Endothelial cell (in vitro differentiated cells): ENCODE results near the gene NAV3. TPM values are rescaled to one million over a fixed set of nuclear protein-coding genes. Genes with fewer than 3 reads are reported as not detected.

Source experiments
- DNase-seq: peaks from one replicate; pipeline ENCODE4 v3.0.0; 2021; ENCODE audit warnings: low spot score
- H3K27ac Mint-ChIP-seq: one replicate; pipeline ENCODE4 v1.8.0; 2021; ENCODE audit warnings: mixed read lengths, inconsistent platforms; ENCODE audit not compliant: unreplicated experiment
- H3K27me3 Mint-ChIP-seq: one replicate; pipeline ENCODE4 v1.8.0; 2021; ENCODE audit warnings: mild to moderate bottlenecking, moderate library complexity, mixed read lengths, inconsistent platforms; ENCODE audit not compliant: unreplicated experiment
- H3K36me3 Mint-ChIP-seq: one replicate; pipeline ENCODE4 v1.8.0; 2021; ENCODE audit warnings: mild to moderate bottlenecking, low read depth, mixed read lengths, inconsistent platforms; ENCODE audit not compliant: unreplicated experiment
- H3K4me1 Mint-ChIP-seq: one replicate; pipeline ENCODE4 v1.8.0; 2021; ENCODE audit warnings: mild to moderate bottlenecking, mixed read lengths, inconsistent platforms; ENCODE audit not compliant: unreplicated experiment
- H3K4me3 Mint-ChIP-seq: one replicate; pipeline ENCODE4 v1.8.0; 2021; ENCODE audit warnings: mild to moderate bottlenecking, mixed read lengths, inconsistent platforms; ENCODE audit not compliant: unreplicated experiment
- H3K9me3 Mint-ChIP-seq: one replicate; pipeline ENCODE4 v1.8.0; 2021; ENCODE audit warnings: mixed read lengths, inconsistent platforms; ENCODE audit not compliant: unreplicated experiment
- CTCF ChIP-seq: fragments of 200-600 bp; sonication (generic); IDR thresholded peaks from one replicate; pipeline ENCODE4 v1.5.0; 2021; ENCODE audit warnings: antibody characterized with exemption; ENCODE audit not compliant: unreplicated experiment
- total RNA-seq: library from RNA; stranded (reverse); fragmentation: NEBNext Ultra II Directional; extraction: Animal tissue kit (Norgen Biotek cat#: 25700); gene quantifications from one replicate; pipeline ENCODE4 v1.2.1, GENCODE V29; 2021; ENCODE audit not compliant: unreplicated experiment

NAV3 gene
- total RNA-seq, 1 donor from 2014 or later = 20.3 TPM

DNA sequence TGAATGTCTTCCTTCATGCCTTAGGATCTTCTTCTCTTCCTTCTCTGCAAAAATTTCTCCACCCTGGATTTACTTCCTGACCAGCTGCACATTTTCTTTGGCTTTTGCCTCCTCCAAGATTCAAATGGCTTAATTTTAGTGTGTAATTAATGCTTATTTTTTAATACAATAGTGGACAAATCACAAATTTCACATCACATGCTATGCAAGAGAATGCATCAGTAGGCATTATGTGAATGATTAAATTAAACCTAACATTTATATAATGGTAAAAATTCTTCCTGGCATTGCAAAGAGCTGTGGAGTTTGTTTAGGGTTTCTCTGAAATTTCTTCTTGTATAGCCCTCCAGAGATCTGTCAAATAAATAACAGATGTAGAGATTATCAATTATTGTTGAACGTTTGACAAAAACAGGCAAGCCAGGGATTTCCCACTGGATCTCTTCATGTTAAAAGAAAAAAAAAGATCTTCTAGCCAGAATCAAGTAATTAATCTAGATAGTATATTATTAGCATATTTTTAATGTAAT lies 84.4 kb downstream of the NAV3 start:
- Mint-ChIP-seq H3K4me1 (peaks cover 2% of the 10 kb centered on the region), H3K27me3 (no peaks in the 10 kb centered on the region)

DNA sequence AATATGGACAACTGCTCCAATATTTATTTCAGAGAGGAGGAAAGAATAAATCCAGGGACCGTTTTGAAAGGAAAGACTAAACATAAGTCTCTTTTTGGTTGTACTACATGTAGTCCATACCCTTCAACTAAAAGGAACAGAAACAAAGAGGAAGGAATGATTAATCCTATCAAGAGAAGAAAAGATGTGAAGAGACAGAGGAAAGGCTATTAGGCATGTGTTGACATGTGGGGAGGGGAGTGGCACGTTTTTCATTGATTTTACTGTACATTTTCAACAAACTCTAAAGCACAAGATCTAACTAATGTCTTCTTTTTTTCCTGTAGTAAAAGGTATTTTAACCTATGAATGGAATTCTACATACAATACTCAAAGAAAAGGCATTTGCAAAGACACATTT lies 85.6 kb downstream of the NAV3 start:
- H3K4me3 Mint-ChIP-seq = no peak overlapping the region
- TF ChIP-seq CTCF = no peak
- no peak overlapping the region for H3K27ac Mint-ChIP-seq
- peaks cover 2% of the 10 kb centered on the region for H3K4me1 Mint-ChIP-seq
- H3K36me3 Mint-ChIP-seq = no peaks in the 10 kb centered on the region
- DNase-seq = no peak
- H3K27me3 Mint-ChIP-seq = no peaks in the 10 kb centered on the region
- no peaks in the 10 kb centered on the region for H3K9me3 Mint-ChIP-seq

More for the DNA sequence above, 84.4 kb downstream of the NAV3 start:
- H3K36me3 Mint-ChIP-seq = no peaks in the 10 kb centered on the region
- TF ChIP-seq CTCF = no peak
- H3K9me3 Mint-ChIP-seq = no peaks in the 10 kb centered on the region
- H3K4me3 Mint-ChIP-seq = no peak overlapping the region
- no peak overlapping the region for H3K27ac Mint-ChIP-seq
- no peak for DNase-seq

- Mint-ChIP-seq H3K9me3 (no peaks in the 10 kb centered on the region), H3K27me3 (no peaks in the 10 kb centered on the region), H3K36me3 (no peaks in the 10 kb centered on the region), H3K27ac (no peak overlapping the region), H3K4me1 (peaks cover 2% of the 10 kb centered on the region), H3K4me3 (no peak overlapping the region)
- no peak for TF ChIP-seq CTCF
- no peak for DNase-seq
These were observed 87.4 kb downstream of the NAV3 start for GRCh38 chr12:77918046-77918445.

GRCh38 chr12:77919450-77919849 lies 88.8 kb downstream of the NAV3 start:
- no peak overlapping the region for H3K4me3 Mint-ChIP-seq
- H3K27ac Mint-ChIP-seq = no peak overlapping the region
- TF ChIP-seq CTCF = no peak
- H3K27me3 Mint-ChIP-seq = no peaks in the 10 kb centered on the region
- H3K4me1 Mint-ChIP-seq = peaks cover 2% of the 10 kb centered on the region
- no peaks in the 10 kb centered on the region for H3K9me3 Mint-ChIP-seq
- DNase-seq = no peak
- H3K36me3 Mint-ChIP-seq = no peaks in the 10 kb centered on the region

GRCh38 chr12:77923882-77924281 lies 93.2 kb downstream of the NAV3 start:
- Mint-ChIP-seq H3K4me3 (no peak overlapping the region), H3K36me3 (no peaks in the 10 kb centered on the region), H3K27me3 (no peaks in the 10 kb centered on the region), H3K4me1 (no peaks in the 10 kb centered on the region), H3K27ac (no peak overlapping the region), H3K9me3 (no peaks in the 10 kb centered on the region)
- no peak for TF ChIP-seq CTCF
- DNase-seq = no peak
